Coronary artery (tissue), 2 donors: ENCODE measurements around the gene SPRR1A.

Source experiments
- DNase-seq: peaks from one replicate; pipeline ENCODE4 v3.0.0-alpha.2; 2017; ENCODE audit warnings: low spot score
- H3K27ac ChIP-seq, 2 donors: fragments of 200-600 bp; sonication (generic); one replicate each; pipeline ENCODE4 v1.5.1; 2016 to 2019
- H3K4me3 ChIP-seq: fragments of 200-600 bp; sonication (generic); 2 replicates; pipeline ENCODE4 v1.5.1; 2016; ENCODE audit warnings: mild to moderate bottlenecking, moderate library complexity
- TF ChIP-seq, protein P1 (sequence below): fragments of 200-600 bp; sonication (generic); IDR thresholded peaks from one replicate; pipeline ENCODE4 v1.5.1; 2019; ENCODE audit warnings: antibody characterized with exemption

SPRR1A gene

DNA sequence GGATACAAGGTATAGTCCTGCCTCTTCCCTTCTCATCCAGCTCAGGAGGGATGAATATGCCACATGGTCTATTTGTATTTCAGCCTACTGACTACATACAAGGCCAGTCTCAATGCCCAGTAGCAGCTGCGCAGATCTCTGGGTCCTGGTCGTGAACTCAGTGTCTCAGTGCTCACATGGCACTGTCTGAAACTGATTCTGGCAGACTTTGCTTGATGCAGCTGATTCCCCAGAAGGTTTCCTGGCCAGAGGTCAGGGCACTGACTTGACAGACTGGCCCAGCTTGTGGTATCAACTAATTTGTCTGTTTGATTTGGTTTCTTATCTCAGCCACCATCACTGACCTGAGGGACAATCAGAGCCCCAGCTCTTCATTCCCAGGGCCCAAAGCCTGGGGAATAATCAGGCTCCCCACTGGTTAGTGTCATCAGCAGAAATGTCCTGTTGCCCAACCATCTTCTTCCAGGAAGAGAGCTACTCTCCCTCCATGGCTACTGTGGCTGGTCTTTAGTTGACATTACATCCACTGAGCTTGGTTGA lies 20.9 kb upstream of the SPRR1A start:
- Histone ChIP-seq H3K27ac (no peak overlapping the region), H3K4me3 (no peak overlapping the region)
- no peak for DNase-seq
- TF ChIP-seq, protein P1, sequence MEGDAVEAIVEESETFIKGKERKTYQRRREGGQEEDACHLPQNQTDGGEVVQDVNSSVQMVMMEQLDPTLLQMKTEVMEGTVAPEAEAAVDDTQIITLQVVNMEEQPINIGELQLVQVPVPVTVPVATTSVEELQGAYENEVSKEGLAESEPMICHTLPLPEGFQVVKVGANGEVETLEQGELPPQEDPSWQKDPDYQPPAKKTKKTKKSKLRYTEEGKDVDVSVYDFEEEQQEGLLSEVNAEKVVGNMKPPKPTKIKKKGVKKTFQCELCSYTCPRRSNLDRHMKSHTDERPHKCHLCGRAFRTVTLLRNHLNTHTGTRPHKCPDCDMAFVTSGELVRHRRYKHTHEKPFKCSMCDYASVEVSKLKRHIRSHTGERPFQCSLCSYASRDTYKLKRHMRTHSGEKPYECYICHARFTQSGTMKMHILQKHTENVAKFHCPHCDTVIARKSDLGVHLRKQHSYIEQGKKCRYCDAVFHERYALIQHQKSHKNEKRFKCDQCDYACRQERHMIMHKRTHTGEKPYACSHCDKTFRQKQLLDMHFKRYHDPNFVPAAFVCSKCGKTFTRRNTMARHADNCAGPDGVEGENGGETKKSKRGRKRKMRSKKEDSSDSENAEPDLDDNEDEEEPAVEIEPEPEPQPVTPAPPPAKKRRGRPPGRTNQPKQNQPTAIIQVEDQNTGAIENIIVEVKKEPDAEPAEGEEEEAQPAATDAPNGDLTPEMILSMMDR, result no peak

DNA sequence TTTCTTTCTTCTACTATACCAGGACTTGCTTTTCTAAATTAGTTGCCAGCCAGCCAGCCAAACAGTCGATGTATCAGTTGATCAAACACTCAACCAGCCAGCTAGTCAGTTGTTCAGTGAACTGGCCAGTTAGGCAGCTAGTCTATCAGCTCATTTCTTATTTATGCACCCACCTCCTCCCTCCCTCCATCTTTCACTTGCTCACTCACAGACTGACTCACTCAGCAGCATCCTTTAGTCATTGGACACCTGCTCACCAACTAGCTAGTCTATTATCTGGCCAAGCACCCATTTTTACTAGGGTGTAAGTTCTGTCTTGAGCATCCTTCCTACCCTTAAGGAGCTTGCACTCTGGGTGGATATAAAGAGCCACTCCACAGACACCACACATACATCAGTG lies 19.3 kb upstream of the SPRR1A start:
- no peak overlapping the region for H3K4me3 ChIP-seq
- no peak overlapping the region for H3K27ac ChIP-seq
- TF ChIP-seq, protein P1, result no peak
- no peak for DNase-seq

DNA sequence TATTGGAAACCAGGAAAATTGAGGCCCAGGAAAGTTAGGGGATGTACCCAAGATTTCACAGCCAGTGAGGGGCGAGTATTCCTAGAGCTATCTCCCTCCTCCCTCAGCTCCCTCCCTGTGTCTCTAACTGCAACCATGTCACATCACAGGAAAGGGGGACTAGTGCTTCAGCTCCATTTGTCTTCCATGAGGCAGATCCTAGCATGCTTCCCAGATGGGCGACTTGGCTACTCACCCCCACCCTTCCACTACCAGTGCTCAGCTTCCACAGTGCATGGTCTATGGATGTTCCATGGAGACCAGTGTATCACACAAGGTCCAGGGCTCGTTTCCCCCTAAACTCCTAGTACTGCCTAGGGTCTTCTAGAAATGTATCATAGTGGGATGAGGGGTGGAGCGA lies 18.0 kb upstream of the SPRR1A start:
- DNase-seq, result no peak
- Histone ChIP-seq H3K4me3 (no peak overlapping the region), H3K27ac (no peak overlapping the region)
- TF ChIP-seq, protein P1, result no peak

DNA sequence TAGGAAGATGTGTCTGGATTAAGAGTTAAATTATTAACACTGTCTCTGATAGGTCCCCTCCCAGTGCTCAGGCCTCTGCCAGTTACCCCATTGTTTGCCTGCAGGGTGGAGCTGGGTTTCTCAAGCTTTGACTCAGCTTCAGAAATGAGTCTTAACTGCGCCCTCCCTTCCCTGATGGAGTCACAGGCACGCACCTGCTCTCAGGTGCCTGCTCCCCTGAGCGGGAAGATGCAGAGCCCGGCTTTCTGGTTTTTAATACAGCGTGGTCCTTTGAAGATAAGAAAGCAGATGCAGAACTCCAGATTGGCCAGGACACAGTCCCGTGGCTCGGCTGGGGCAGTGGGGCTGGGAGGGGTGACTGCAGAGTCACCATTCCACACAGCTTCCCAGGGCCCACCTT lies 16.7 kb upstream of the SPRR1A start:
- Histone ChIP-seq H3K4me3 (no peak overlapping the region), H3K27ac (no peak overlapping the region)
- DNase-seq, result no peak
- TF ChIP-seq, protein P1, result no peak

DNA sequence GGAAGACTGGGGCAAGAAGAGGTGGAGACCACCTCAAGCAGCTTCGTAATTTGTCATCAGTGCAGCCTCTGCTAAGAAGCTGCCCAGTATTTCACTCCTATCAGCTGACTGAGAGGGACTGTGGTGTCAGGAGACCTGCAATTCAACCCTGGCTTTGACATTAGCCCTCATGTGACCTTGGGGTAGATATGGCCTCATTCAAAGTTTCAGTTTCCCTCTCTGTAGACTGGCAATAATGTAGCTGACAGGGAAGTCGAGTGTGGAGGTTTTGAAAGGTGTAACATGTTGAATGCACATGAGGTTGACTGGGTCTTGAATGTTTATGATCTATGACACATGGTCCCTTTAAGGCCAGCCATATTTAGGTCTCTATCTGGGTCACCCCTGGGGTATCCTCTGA lies 15.6 kb upstream of the SPRR1A start:
- Histone ChIP-seq H3K27ac (no peak overlapping the region), H3K4me3 (no peak overlapping the region)
- TF ChIP-seq, protein P1, result no peak
- DNase-seq, result no peak

DNA sequence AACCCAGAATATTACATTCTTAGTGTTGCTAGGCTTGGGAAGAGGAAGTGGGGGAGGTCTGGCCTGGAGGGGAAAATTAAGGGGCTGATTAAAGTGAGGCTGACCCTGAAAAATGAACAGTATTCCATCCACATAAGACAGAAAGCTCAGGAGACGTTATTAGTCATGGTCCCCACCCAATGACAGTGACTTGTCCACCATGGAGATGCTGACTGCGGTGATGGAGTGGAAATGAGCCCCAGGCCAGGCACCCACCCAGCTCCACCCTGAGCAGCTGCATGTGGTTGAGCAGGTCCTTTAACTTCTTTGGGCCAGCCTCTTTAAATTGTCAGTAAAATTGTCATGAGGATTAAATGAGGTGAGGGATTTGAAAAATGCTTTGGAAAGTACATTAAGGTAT lies 14.8 kb upstream of the SPRR1A start:
- Histone ChIP-seq H3K4me3 (no peak overlapping the region), H3K27ac (no peak overlapping the region)
- TF ChIP-seq, protein P1, result no peak
- no peak for DNase-seq

DNA sequence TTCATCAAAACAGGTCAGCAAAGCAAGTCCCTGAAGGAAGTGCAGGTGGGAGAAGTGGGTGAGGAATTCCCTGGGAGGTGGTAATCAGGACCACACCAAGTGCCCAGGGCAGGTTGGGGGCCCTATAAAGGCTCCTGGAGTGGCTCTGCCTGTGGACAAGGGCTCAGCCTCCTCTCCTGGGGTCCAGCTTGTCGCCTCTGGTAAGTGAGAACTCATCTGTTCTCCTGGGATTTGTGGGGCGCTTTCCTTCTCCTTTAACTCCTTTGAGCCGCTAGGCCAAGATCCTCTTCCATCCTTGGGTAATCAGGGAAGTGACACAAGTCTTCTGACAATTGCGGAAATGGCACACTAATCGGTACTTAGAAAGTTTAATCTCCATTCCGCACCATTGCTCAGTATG lies 13.4 kb upstream of the SPRR1A start, which contains the start of gene SPRR4:
Gene SPRR4 (plus strand): TSS at position 154 of the 400 bp plus-strand sequence. CDS start 1,243 bp downstream, outside the sequence.
- TF ChIP-seq, protein P1, result no peak
- Histone ChIP-seq H3K4me3 (no peak within 1 kb of the TSS), H3K27ac (no peak within 1 kb of the TSS)
- no peak for DNase-seq
